HG03045 (cell line): ENCODE results near the gene DEPP1.

ENCODE experiments used
- ATAC-seq: cut with Tn5 transposase; IDR thresholded peaks from one replicate; pipeline ENCODE4 v1.9.1; 2021; ENCODE audit warnings: mild to moderate bottlenecking, moderate library complexity; ENCODE audit not compliant: unreplicated experiment

DEPP1 gene

DNA sequence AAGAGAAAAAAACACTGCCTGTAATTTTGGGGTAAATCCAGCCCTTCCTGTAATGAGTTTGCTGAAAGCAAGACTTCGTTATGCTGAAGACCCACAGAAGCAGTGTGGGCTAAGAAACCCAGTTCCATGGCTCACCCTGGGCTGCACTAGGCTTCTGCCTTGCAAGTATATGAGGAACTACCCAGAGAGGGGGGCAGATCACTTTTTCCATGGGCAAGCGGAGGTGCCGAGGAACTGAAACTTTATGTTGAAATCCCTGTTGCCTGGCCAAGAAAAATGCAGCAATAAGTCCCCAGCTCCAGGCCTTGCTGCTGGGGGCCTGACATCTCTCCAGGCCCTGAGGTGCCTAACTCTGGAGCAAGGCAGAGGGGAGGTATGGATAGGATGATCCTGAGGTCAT lies 10.5 kb downstream of the DEPP1 start:
- ATAC-seq, result no peak

DNA sequence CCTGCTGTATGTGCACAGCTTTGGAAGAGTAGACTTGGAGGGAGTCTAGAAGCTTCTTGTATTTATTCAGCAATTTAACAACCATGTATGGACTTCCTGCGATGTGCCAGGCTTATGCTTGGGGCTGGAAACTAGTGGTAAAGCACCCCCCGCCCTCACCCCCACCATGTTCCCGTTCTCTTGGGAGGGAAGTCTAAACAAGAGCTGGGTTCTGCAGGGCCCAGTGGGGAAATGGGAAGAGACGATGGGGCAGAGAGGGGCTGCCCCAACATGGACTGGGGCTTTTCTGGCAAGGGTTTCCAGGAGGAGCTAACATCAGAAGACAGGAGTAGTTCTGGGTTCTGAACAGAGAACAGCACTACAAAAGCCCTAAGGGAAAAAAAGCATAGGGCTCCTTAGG lies 11.0 kb downstream of the DEPP1 start:
- no peak for ATAC-seq

DNA sequence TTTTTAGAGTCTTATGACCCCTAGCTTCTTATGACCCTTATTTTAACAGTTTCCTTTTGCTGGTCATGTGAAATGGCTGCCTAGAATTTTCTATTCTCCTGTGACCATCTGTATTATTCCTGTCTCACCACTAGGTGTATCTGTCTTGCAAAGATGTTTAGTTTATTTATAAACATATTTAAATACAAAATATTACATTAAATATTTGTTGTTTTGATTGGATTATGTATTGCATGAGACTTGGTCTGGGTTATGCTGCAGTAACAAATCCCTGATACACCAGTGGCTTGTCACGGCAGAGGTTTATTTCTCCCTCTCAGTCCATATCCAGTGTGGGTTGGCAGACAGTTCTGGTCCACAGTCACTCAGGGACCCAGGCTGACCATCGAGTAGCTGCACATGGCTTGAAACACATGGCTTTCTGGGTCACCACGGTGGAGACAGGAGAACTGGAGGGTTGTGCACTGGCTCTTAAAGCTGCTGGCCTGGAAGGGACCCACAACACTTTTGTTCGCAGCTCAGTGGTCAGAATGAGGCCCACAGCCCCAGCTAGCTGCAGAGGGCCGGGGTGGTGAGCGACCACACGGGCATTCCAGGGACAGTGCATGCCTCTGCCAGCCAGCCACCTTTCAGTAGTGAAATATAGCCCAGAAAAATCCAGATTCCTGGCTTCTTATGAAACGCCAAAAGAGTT lies 11.6 kb downstream of the DEPP1 start:
- ATAC-seq, result no peak

DNA sequence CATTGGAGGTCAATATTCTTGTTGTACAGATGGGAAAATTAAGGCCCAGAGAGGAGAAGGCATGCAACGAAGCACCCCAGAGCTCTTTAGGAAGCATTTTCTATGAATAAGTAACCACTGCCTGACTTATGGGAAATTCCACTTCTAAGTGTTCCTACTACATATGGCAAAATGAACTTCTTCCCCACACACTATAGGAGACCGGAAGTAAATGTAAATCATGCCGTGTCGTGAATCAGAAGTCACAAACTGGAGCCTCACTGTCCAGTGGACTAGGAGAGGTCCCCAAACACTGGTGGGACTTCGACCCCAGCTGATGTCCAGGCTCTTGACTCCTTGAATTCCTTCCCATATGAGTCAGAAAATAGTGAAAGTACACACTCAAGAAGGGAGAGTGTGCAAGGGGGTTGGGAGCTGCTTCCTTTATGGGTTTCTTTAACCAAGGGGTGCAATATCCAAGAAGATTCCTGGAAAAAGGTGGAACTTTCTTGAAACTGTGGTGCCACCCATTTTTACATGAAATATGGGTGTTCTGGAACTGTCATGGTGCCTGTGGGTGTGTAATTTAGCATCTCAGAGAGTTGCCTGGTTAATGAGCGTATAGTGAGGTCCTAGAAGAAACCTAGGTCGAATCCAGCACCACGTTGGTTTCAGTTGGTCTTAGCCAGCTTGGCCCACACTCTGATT lies 12.3 kb downstream of the DEPP1 start:
- peak; percentile 18 for ATAC-seq

DNA sequence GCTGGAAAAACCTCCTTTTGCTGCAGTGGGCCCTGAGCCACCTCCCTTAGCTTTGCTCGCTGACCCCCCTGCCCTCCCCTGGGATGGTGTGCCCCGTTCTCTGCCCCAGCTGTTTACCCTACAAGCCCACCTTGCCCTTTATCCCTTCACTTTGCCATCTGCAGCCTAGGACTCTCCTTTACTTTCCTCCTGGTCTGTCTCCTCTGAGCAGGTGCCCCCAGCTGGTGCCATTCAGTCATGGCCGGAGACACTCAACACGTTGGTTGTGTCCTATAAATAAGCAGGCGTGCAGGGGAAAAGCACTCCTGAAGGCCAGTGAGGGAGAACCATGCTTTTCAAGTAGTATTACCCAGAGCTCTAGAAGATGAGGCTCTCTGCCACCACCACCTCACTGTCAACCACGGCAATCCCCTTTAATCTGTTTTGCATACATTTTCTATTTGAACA lies 12.9 kb downstream of the DEPP1 start:
- ATAC-seq, result peak; percentile 40

DNA sequence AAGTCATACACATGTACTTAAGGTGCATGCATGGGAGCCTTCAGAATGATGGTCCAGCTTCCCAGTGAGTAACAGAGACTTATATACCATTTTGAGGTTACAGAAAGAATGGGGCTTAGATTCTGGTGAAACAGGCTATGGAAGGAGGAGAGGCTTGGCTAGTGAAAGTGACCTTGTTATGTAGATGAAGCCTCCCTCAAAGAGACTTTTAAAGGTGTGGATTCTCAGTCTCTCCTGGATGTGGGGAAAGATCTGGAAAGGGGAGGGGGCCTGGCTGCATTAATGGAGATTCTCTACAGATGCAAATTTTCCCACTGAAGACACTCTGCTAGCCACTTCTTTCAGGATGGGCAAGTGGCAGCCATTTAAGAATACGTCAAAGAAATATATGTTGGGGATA lies 13.5 kb downstream of the DEPP1 start:
- ATAC-seq, result no peak

DNA sequence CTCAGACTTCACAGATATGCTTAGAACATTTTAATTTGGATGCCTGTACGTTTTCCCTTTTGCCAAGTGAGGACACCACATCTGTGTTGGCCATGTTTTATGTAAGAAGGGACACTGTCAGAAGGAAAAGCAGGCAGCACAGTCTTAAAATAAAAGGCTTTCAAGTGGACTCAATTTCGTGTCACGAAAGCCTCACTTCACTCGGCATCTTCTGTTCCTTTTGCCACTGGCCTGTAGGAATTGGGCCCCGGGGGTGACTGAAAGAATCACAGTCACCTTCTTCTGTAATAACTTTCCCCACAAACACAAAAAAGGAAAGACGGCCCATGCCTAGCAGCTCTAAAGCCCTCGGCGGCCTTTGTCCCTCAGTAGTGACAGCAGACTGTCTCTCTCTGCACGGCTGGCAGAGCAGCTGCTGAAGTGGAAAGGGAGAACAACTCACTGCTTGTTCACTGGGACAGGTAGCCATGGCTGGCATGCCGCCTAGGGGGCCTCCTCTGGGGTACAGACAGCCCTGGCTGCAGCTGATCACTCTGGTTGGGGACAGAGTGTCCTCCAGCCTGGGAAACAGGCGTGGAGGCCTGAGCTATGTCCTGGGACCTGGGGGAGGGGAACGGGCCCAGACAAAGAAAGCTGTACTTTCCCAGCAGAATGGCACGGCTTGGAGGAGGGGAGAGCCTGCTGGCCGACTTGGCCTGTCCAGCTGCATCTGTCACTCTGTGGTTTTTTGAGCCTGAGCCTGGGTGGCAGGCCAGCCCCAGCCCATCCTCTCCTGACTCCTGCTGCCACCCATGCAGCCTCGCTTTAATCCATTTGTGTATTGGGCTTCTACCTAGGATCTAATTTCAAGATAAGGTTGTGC lies 14.6 kb downstream of the DEPP1 start:
- no peak for ATAC-seq

DNA sequence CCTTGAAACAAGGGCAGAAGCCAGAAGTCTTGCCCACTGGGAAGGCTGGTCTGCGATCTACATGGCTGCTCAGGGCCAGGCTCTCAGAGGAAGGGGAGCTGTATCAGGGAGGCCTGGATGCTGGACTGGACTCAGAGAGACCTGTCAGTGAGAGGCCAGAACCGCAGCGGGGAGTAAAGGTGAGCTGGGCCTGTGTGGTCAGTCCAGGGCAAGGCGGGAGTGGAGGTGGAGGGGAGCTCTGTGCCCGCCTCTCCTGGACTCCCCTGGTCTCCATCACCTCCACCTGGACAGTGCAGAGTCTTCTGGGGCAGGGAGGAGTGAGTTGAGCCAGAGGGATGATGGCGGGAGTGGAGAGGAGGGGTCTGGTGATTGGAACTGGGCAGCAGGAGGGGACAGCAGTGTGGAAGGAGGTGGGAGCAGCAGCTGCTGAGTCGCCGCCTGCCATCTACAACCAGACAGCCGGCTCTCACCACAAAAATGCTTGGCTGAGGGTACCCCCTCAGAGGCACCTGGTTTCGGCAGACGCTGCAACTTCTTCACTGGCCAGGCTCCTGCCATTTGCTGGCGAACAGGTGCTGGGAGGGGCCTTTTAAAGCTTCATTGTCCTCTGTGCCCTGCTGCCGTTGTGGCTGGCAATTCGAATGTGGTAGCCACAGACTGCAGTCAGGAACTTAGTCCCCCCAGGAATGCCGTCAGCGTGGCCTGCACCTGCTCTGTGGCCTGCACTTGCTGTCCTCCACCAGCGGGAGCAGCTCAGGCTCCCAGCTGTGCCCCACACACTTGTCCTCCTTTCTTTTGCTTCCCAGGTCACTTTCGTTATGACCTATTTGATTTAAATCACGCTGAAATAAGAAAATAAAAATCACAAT lies 15.5 kb downstream of the DEPP1 start:
- ATAC-seq, result no peak

DNA sequence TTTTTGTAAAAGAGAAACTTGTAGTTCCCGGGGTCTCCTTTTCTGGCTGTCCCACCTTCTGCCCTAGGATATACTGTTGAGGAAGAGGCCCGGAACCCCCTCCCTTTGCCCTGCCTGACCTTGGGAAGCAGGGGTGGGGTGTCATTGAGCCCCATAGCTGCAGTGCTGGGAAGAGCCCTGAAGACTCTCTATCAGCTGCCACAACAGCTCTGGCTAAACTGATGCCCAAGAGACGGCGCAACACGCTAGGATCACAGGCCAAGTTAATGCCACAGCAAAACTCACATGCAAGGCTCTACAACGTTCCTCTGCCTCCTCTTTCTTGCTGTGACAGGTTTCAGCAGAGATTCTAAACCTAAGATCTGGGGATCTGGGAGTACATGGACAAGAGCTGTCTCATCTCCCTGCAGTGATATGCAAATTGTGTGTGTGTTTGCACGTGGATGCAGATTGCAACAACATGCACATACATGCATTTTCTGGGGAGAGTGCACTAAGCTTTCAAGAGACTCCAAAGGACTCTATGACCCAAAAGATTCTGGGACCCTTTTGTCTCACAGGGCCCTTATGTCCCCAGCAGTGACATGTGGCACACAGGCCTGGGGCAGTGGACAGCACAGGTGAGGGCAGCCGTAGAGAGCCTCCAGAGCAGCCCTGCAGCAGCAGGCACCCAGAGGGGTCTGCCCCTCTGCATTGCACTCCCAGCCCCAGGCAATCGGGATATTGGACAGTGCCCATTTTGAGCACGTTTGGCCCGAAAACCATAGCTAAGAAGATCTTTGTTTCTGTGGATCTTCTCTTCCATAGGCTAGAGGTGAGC lies 16.5 kb downstream of the DEPP1 start:
- ATAC-seq, result no peak

DNA sequence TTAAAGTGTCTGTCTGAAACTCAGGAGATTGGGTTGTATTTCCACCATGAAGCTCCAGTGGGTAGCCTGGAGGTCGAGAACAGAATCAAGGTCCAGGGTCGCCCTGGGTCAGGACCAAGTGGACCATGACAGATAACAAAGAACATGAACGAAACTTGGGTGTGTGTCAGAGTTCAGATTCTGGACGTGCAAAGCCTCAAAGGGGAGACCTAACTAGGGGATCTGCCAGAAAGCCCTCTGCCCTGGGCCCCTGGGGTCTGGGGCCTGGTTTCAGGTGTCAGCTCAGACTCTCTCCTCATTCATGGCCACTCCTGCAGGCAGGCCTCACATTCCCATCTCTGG lies 17.4 kb downstream of the DEPP1 start:
- no peak for ATAC-seq

DNA sequence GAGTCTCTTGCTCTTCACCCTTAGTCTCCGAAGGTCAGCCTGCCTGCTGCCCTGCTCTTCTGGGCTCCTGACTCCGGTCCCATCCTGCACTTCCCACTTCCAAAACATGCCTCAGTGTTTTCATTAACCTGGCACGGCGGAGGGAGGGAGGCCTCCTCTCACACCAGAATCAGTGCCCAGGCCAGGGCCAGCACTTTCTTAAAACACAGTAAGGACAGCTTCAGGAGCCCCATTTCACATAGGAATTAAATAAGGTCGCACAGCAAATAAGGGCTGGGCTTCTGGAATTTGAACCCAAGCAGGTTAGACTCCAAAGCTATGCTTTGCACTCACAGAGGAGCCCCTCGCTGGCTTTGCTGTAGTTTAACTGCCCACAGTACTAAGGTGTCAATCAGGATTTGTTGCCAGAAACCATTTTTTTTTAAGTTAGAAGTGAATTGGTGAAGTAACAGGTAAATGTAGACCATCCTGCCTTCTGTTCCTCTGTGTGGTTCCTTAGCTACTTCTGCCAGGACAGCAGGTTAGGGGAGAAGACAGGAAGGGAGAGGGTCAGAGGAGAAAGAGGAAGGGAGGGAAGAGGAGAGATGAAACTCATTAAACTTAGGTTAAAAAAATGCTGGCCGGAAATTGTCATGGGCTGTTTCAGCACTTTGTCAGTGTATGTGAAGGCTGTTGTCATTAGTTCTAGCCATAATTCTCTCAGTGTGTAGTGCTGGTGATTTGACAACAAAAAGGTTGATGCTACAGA lies 18.0 kb downstream of the DEPP1 start:
- ATAC-seq, result no peak

DNA sequence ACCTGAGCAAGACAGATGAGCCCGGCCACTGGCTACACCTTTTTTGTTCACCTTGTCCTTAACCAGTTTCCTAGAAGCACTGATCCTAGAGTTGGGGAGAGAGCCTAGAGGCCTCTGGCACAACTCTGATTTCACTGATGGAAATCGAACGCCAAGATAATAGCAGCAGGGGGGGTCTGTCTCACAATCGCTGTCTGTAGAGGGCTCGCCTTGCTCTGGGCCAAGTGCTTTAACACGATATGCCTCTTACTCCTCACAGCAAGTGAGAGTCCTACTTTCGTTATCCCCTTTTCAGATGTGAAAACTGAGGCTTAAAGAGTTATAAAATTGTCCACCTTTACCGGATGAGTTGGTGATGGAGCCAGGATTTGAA lies 18.5 kb downstream of the DEPP1 start:
- ATAC-seq, result no peak

DNA sequence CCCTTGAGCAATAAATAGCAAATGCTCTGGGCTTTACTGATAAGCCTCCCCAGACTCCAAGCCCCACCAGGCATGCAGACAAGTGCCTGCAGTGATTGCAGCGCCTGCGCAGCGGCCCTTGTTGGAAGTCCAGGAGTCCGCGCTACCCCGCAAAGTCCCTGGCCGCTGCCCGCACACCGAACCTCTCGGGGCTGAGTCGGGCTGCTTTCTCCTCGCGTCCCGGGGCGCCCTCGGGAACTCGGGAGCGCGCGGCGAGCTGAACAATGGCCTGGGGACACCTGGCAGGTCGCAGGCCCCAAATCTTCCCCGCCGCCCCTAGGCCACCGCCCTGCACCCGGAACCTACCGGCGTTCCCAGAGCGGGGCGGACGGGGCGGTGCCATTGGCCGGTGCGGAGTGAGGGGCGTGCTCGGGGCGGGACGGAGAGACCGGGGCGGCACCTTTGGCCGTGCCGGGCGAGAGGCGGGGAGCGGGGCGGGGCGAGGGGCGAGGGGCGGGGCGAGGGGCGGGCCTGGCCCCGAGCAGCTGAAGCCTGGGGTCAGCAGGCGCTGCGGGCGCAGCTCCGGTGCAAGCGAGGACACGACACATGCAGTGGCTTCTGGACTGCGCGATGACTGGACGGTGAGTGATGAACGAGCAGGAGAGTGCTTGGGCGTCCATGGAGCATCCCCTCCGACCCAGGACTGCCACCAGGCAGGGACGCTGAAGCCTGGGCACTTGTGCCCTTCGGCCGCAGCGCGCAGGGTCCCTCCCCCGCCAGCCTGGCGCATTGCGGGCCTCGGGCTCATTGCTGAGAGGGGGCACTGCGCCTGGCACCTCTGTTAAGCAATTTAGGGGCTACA lies 19.1 kb downstream of the DEPP1 start, which contains the start of gene RASSF4:
TSS of gene RASSF4 (plus strand) at position 556 of the 841 bp plus-strand sequence. CDS start 10,401 bp downstream, outside the sequence.
- ATAC-seq, result peak; percentile 97

DNA sequence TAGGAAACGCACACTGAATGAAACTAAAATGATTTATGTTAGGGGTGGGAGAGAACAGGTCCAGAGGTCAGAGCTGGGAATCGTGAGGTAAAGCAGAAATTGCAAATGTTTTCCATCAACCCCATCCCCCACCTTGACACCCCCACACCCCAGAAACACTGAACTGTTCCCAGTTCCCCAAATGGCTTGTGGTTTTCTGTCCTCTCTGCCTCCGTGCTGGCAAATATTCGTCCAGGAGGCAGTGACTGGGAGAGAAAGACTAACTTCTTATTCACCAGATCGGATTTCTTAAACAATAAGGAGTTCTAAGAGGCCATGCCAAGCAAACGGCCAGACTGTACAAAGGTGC lies 19.7 kb downstream of the DEPP1 start:
- ATAC-seq, result no peak

DNA sequence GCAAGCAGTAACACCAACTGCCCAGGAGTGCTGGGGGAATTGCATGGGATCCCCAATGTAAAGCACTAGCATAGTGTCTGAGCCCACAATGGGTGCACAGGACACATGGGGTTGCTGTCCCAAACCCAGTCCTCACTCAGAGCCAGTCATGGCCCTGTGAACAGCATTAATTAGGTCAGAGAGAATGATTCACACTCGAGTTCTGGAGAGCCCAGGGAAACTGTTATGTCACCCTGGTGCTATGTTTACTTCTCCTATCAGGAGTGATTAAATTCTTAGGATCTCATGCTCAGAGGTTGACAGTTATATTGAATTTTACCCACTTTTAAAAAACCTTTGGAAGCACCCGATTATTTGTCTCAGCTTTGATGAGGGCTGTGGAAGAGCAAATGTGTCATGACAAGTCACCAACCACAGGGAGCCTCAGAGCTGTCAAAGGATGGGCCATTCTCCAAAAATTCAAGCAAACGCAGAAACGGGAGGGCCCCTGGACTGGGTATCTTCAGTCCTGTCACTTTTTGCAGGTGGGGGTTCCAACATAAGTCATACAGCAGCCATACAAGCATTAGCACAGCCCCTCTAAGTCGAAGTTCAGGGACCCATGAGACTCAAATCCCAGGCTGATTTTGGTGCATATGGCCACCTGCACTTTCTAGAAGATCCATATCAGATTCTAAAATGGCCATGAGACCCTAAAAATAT lies 20.3 kb downstream of the DEPP1 start:
- ATAC-seq, result no peak

DNA sequence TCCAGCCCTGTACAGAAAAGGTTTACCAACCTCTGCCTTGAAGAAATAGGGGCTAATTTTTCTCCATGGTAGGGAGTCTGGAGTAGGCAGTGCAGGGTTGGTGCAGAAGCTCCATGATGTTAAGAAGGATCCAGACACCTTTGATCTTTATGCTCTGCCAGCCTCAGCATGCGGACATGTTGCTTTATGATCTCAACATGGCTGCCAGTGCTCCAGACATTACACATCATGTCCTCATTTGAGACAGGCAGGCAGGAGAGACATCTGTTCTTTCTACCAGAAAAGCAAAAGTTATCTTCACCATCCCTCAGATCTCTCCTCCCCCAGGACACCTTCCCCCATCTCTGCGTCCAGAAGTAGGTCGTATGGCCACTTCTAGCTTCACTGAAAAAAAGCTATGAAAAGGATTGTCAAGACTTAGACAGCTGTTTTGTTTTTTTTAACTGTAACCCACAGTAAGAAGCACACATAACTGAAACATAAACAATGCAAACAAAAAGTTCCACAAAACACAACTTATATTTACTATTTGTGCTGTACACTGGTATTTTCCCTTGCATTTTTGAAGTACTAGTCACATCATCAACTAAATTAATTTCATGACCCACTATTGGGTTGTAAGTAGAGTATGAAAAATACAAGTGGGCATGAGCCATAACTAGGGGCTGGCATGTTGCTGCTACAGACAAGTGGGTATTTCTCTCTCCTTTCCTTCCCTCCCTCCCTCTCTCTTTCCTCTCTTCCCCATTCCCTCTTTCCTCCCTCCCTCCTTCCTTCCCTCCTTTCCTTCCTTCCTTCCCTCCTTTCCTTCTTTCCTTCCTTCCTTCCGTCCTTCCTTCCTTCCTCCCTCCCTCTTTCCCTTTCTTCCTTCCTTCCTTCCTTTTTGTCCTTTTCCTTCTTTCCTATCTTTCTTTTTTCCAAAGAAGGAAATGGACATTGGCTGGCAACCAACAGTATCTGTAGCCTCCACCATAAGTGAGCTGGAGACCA lies 21.6 kb downstream of the DEPP1 start:
- ATAC-seq, result no peak

DNA sequence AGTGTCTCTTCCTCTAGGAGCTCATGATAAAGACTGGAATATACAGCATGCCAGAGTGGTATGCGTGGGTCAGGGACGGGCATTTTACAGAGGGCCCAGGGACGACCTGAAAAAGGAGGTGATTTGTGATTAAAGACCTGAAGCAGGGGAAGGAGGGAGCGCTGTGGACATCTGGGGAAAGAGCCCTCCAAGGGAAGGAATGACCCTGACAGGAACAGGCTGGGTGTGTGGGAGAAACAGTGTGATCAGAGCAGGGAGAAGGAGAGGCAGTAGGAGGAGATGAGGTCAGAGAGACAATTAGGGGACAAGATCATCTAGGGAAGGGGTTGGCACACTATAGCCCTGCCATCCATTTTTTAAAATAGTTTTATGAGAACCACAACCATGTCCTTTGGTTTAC lies 22.4 kb downstream of the DEPP1 start:
- ATAC-seq, result no peak
